ENCODE results near the gene COX6B2.

The COX6B2 gene

GRCh38 chr19:55350620-55351315 lies 3.8 kb downstream of the COX6B2 start:
- Histone ChIP-seq H4K91ac (ENCODE audit: low read depth, low read length, poor library complexity) (peak overlapping the region; percentile 92), H4K8ac (ENCODE audit: low read depth, low read length) (no peak overlapping the region), H2BK15ac (ENCODE audit: low read length) (no peak overlapping the region), H2AFZ (ENCODE audit: low read length) (no peak overlapping the region), H3K36me3 (replicated peaks in 1 of 2; ENCODE audit: control insufficient read depth in 2 of 2, insufficient read depth in 2 of 2, low read length in 2 of 2) (peaks cover 5 to 20% of the 10 kb centered on the region in 2 donors), H3K9ac (ENCODE audit: low read depth, low read length, poor library complexity) (peak overlapping the region; percentile 21), H3K4me1 (ENCODE audit: control insufficient read depth in 2 of 2, insufficient read depth in 1 of 2, low read depth in 1 of 2, low read length in 2 of 2) (peaks cover 19 to 24% of the 10 kb centered on the region in 2 donors), H3K9me3 (replicated peaks in 1 of 2; ENCODE audit: control insufficient read depth in 2 of 2, insufficient read depth in 1 of 2, low read depth in 1 of 2, low read length in 2 of 2) (peaks cover 0 to 2% of the 10 kb centered on the region in 2 donors), H2BK120ac (ENCODE audit: low read depth, low read length) (no peak overlapping the region), H3K27ac (replicated peaks; ENCODE audit: low read length) (no peak overlapping the region), H2BK12ac (ENCODE audit: low read length) (peak overlapping the region; percentile 22), H3K79me1 (ENCODE audit: low read depth, low read length) (no peaks in the 10 kb centered on the region), H3K4me2 (ENCODE audit: insufficient read depth, low read length, poor library complexity, severe bottlenecking) (no peak overlapping the region), H3K23ac (ENCODE audit: low read depth, low read length, poor library complexity) (peak overlapping the region; percentile 65), H3K27me3 (ENCODE audit: control insufficient read depth in 3 of 3, insufficient read depth in 3 of 3, low read depth in 1 of 3, low read length in 3 of 3) (peaks cover 7 to 46% (median 40%) of the 10 kb centered on the region in 3 experiments), H2BK5ac (ENCODE audit: low read length) (peak overlapping the region; percentile 24), H3K4ac (ENCODE audit: low read length) (peak overlapping the region; percentile 27), H3K4me3 (ENCODE audit: low read length in 2 of 2) (no peak overlapping the region), H3K18ac (ENCODE audit: low read length) (peak overlapping the region; percentile 71), H3K14ac (ENCODE audit: low read length) (peak overlapping the region; percentile 89), H2AK5ac (ENCODE audit: low read depth, low read length) (peak overlapping the region; percentile 81)
- no peak for DNase-seq (ENCODE audit: low spot score)
- no CpG with 5 or more reads among the region's 11 CpGs for WGBS, 2 donors (ENCODE audit: extremely low coverage in 2 of 2, insufficient read length in 2 of 2, insufficient replicate concordance in 1 of 2)

GRCh38 chr19:55348317-55349034 lies 6.0 kb downstream of the COX6B2 start:
- no peak overlapping the region for H3K4me3 ChIP-seq (ENCODE audit: low read length in 2 of 2)
- H3K27me3 ChIP-seq (ENCODE audit: control insufficient read depth in 3 of 3, insufficient read depth in 3 of 3, low read depth in 1 of 3, low read length in 3 of 3): peaks cover 0 to 25% (median 21%) of the 10 kb centered on the region in 3 experiments
- peak overlapping the region; percentile 95 for H3K14ac ChIP-seq (ENCODE audit: low read length)
- H3K79me1 ChIP-seq (ENCODE audit: low read depth, low read length): peaks cover 2% of the 10 kb centered on the region
- H2AFZ ChIP-seq (ENCODE audit: low read length): no peak overlapping the region
- H3K4me1 ChIP-seq (ENCODE audit: control insufficient read depth in 2 of 2, insufficient read depth in 1 of 2, low read depth in 1 of 2, low read length in 2 of 2): peaks cover 19 to 21% of the 10 kb centered on the region in 2 donors
- peak overlapping the region; percentile 84 for H3K18ac ChIP-seq (ENCODE audit: low read length)
- no peak overlapping the region for H2BK15ac ChIP-seq (ENCODE audit: low read length)
- H2BK120ac ChIP-seq (ENCODE audit: low read depth, low read length): no peak overlapping the region
- DNase-seq (ENCODE audit: low spot score): no peak
- H3K9me3 ChIP-seq (replicated peaks in 1 of 2; ENCODE audit: control insufficient read depth in 2 of 2, insufficient read depth in 1 of 2, low read depth in 1 of 2, low read length in 2 of 2): peaks cover 0 to 2% of the 10 kb centered on the region in 2 donors
- no peak overlapping the region for H4K91ac ChIP-seq (ENCODE audit: low read depth, low read length, poor library complexity)
- H2BK12ac ChIP-seq (ENCODE audit: low read length): peak overlapping the region; percentile 73
- H3K4me2 ChIP-seq (ENCODE audit: insufficient read depth, low read length, poor library complexity, severe bottlenecking): no peak overlapping the region
- no peak overlapping the region for H4K8ac ChIP-seq (ENCODE audit: low read depth, low read length)
- H2BK5ac ChIP-seq (ENCODE audit: low read length): no peak overlapping the region
- peaks cover 17 to 39% of the 10 kb centered on the region in 2 donors for H3K36me3 ChIP-seq (replicated peaks in 1 of 2; ENCODE audit: control insufficient read depth in 2 of 2, insufficient read depth in 2 of 2, low read length in 2 of 2)
- peak overlapping the region; percentile 78 for H3K9ac ChIP-seq (ENCODE audit: low read depth, low read length, poor library complexity)
- no peak overlapping the region for H3K4ac ChIP-seq (ENCODE audit: low read length)
- no CpG with 5 or more reads among the region's 22 CpGs for WGBS, 2 donors (ENCODE audit: extremely low coverage in 2 of 2, insufficient read length in 2 of 2, insufficient replicate concordance in 1 of 2)
- H3K27ac ChIP-seq (replicated peaks; ENCODE audit: low read length): peak overlapping the region; percentile 46
- peak overlapping the region; percentile 81 for H3K23ac ChIP-seq (ENCODE audit: low read depth, low read length, poor library complexity)
- H2AK5ac ChIP-seq (ENCODE audit: low read depth, low read length): peak overlapping the region; percentile 87

- Histone ChIP-seq H3K18ac (ENCODE audit: low read length) (no peak overlapping the region), H2AFZ (ENCODE audit: low read length) (no peak overlapping the region), H3K4ac (ENCODE audit: low read length) (no peak overlapping the region), H3K36me3 (replicated peaks in 1 of 2; ENCODE audit: control insufficient read depth in 2 of 2, insufficient read depth in 2 of 2, low read length in 2 of 2) (peaks cover 23 to 49% of the 10 kb centered on the region in 2 donors), H3K27ac (replicated peaks; ENCODE audit: low read length) (no peak overlapping the region), H3K9ac (ENCODE audit: low read depth, low read length, poor library complexity) (peak overlapping the region; percentile 38), H2BK12ac (ENCODE audit: low read length) (no peak overlapping the region), H3K4me2 (ENCODE audit: insufficient read depth, low read length, poor library complexity, severe bottlenecking) (no peak overlapping the region), H3K23ac (ENCODE audit: low read depth, low read length, poor library complexity) (no peak overlapping the region), H3K27me3 (ENCODE audit: control insufficient read depth in 3 of 3, insufficient read depth in 3 of 3, low read depth in 1 of 3, low read length in 3 of 3) (peaks cover 0 to 16% (median 12%) of the 10 kb centered on the region in 3 experiments), H2BK120ac (ENCODE audit: low read depth, low read length) (no peak overlapping the region), H2BK15ac (ENCODE audit: low read length) (no peak overlapping the region), H3K4me1 (ENCODE audit: control insufficient read depth in 2 of 2, insufficient read depth in 1 of 2, low read depth in 1 of 2, low read length in 2 of 2) (peaks cover 19% of the 10 kb centered on the region in 2 donors), H2AK5ac (ENCODE audit: low read depth, low read length) (peak overlapping the region; percentile 63), H3K79me1 (ENCODE audit: low read depth, low read length) (peaks cover 6% of the 10 kb centered on the region), H3K14ac (ENCODE audit: low read length) (no peak overlapping the region), H4K91ac (ENCODE audit: low read depth, low read length, poor library complexity) (no peak overlapping the region), H3K9me3 (replicated peaks in 1 of 2; ENCODE audit: control insufficient read depth in 2 of 2, insufficient read depth in 1 of 2, low read depth in 1 of 2, low read length in 2 of 2) (peaks cover 0 to 2% of the 10 kb centered on the region in 2 donors), H2BK5ac (ENCODE audit: low read length) (no peak overlapping the region), H3K4me3 (ENCODE audit: low read length in 2 of 2) (no peak overlapping the region), H4K8ac (ENCODE audit: low read depth, low read length) (no peak overlapping the region)
- no CpG with 5 or more reads among the region's 10 CpGs for WGBS, 2 donors (ENCODE audit: extremely low coverage in 2 of 2, insufficient read length in 2 of 2, insufficient replicate concordance in 1 of 2)
- no peak for DNase-seq (ENCODE audit: low spot score)
Observed at GRCh38 chr19:55347442-55348009, 7.0 kb downstream of the COX6B2 start.
